ENCODE measurements around the gene MEGF9.

MEGF9 gene

DNA sequence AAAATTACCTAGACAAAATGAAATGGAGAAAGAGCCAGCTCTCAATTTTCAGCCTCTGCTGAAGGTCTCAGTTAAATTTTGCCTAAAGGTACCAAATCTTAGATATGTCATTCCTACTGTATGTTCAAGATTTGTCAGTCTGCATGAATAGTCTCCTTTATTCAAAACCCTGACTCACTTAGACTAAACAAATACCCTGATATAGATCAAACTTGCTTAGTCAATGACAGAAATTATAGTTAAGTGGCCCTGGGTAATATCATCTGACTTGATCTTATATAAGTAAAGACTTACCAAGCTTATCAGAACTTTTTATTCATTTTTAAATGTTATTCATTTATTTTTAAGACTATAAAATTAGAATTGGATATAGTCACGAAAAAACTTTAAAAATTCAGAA is 12.2 kb downstream of the MEGF9 start:
- DNase-seq = no peak

GRCh38 chr9:120701248-120701647 is 13.0 kb downstream of the MEGF9 start:
- DNase-seq = no peak

GRCh38 chr9:120698766-120699165 is 15.5 kb downstream of the MEGF9 start:
- peak in 1 of 3 experiments; percentile 13 for DNase-seq

- DNase-seq = no peak
Measured at GRCh38 chr9:120697448-120697847, 16.8 kb downstream of the MEGF9 start.

- no peak for DNase-seq
Measured at GRCh38 chr9:120696551-120697230, 17.6 kb downstream of the MEGF9 start.

DNA sequence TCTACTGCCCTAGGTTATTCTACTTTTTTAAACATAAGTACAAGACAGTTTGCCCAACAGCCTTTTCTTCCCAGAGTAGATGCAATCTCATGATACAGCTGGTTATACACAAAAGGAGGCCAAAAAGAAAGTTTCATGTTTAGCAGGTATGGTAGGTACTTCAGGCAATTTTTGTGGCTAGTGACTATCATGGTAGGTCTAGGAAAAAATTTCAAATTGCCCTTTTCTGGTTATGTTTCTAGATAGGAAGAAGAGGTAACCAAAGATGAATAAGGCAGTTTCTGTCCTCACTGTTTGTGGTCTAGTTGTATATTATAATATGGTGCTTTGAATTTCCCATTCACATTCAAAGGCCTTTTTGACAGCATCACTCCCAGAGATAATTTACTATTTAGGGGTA is 19.7 kb downstream of the MEGF9 start:
- DNase-seq = no peak

- no peak for DNase-seq
Measured at GRCh38 chr9:120693700-120694008, 20.6 kb downstream of the MEGF9 start.

GRCh38 chr9:120692901-120693699 is 21.2 kb downstream of the MEGF9 start:
- peak in 1 of 3 experiments; percentile 14 for DNase-seq

- DNase-seq = no peak
Measured at GRCh38 chr9:120690372-120690771, 23.9 kb downstream of the MEGF9 start.

- peak; percentile 36 to 93 (median 71) for DNase-seq
Measured at GRCh38 chr9:120689860-120690259, 24.4 kb downstream of the MEGF9 start.

GRCh38 chr9:120688758-120689157 is 25.5 kb downstream of the MEGF9 start:
- DNase-seq = peak in 1 of 3 experiments; percentile 44

- no peak for DNase-seq
Measured at GRCh38 chr9:120683150-120683549, 31.1 kb downstream of the MEGF9 start.

DNA sequence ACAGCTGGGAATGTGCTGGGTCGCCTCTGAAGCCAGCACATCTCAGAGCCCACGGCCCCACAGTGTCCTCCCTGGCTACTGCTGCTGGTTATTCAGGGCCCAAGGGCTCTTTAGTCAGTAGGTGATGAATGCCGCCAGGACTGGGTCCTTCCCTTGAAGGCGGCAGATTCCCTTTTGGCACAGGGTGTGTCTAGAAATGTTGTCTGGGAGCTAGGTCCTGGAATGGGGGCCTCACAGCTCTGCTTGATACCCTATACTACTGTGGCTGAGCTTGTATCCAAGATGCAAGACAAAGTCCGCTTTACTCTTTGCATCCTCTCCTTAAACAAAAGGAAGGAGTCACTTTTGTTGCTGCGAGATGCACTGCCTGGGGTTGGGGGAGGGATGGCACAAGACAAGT is 33.1 kb downstream of the MEGF9 start:
- DNase-seq = no peak

GRCh38 chr9:120680579-120680978 is 33.7 kb downstream of the MEGF9 start:
- no peak for DNase-seq

- no peak for DNase-seq
Measured at GRCh38 chr9:120680161-120680560, 34.1 kb downstream of the MEGF9 start.

GRCh38 chr9:120677965-120678364 is 36.3 kb downstream of the MEGF9 start:
- peak in 1 of 3 experiments; percentile 41 for DNase-seq

DNA sequence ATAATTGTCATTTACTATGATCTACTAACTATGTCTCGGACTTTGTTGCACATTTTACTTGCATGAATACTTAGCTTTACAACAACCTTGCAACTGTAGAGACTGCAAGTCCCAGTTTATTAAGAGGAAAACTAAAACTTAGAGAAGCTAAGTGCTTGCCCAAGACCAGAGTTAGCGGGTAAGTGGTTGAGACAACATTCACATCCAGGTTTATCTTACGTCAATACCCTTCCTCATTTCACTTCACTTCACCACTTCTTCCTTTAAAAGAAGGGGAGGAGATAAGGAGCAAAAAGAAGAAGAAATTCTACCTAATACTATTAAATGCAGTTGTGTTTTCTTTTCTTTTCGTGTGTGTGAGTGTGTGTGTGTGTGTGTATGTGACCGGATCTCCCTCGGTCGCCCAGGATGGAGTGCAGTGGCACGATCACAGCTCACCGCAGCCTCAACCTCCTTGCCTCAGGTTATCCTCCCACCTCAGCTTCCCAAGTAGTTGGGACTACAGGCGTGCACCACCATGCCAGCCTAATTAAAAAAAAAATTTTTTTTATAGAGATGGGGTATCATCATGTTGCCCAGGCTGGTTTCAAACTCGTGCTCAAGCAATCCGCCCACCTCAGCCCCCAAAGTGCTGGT is 37.4 kb downstream of the MEGF9 start:
- no peak for DNase-seq

GRCh38 chr9:120668399-120668798 is 45.9 kb downstream of the MEGF9 start:
- DNase-seq = peak in 2 of 3 experiments; percentile 33 to 82

DNA sequence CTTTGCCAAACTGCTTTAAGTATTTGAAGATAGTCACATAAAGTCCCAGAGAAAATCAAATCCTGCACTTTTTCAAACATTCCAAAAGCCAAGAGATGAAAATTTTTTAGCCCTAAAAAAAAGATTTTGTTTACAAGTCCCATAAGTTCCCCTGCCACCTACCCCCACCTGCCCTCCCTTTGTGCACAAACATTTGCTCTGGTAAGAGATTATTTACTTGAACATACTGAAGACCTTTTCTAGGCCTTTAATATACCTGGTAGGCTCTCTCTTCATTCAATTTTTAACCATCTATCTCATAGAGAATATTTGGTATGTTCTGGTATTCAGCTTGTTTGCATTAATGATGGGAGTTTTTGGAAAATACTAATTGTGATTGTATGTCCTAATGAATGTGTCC is 50.3 kb downstream of the MEGF9 start:
- peak in 1 of 3 experiments; percentile 53 for DNase-seq

DNA sequence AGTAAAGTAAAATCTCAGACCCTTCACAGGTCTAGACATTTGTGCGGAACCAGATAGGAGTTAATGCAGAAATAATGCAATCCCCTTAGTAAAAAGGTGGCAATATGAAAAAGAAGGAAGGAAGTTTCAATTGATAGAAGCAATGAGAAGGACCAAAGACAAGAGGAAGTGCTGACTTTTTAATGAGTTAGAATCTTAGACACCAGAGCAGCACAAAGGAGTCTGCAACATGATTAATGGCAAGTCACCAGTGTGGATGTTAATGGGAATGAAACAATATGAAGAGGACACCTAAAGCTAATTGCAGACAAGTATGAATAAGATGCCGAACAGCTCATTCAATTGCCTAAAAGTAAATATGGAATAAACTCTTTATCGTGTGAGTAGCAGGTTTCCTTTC is 50.9 kb downstream of the MEGF9 start:
- DNase-seq = peak in 1 of 3 experiments; percentile 67

- no peak for DNase-seq
Measured at GRCh38 chr9:120662513-120662912, 51.8 kb downstream of the MEGF9 start.

DNA sequence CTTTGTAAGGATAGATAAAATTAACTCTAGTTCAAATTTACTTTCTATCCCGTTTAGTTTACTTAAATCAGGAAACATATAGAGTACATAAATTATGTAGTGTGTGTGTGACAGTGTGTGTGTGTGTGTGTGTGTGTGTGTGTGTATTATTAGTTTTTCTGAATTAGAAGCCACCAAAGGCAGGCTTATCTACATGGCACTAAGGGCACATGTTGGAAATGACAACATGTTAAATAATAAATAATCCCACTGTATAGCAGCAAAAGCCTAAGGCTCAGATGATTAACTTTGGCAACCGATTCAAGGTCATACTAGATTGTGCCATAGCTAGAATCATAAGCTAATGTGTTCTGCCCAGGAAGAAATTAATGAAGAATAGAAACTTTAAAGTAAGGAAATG is 54.6 kb downstream of the MEGF9 start:
- no peak for DNase-seq

GRCh38 chr9:120659209-120659608 is 55.1 kb downstream of the MEGF9 start:
- no peak for DNase-seq

GRCh38 chr9:120655005-120655622 is 59.2 kb downstream of the MEGF9 start:
- DNase-seq = no peak
